HG03045 (cell line): ENCODE measurements around the gene PIK3R6.

Experiments used
- ATAC-seq: cut with Tn5 transposase; IDR thresholded peaks from one replicate; pipeline ENCODE4 v1.9.1; 2021; ENCODE audit warnings: mild to moderate bottlenecking, moderate library complexity; ENCODE audit not compliant: unreplicated experiment

The PIK3R6 gene

GRCh38 chr17:8875957-8876356, 8.5 kb upstream of the PIK3R6 start:
- ATAC-seq = no peak

GRCh38 chr17:8875436-8875835, 8.0 kb upstream of the PIK3R6 start:
- no peak for ATAC-seq

GRCh38 chr17:8873801-8874715, 6.6 kb upstream of the PIK3R6 start:
- no peak for ATAC-seq

- ATAC-seq = no peak
Observed at GRCh38 chr17:8872705-8873435, 5.4 kb upstream of the PIK3R6 start.

GRCh38 chr17:8872036-8872704, 4.7 kb upstream of the PIK3R6 start:
- no peak for ATAC-seq

- no peak for ATAC-seq
Observed at GRCh38 chr17:8871081-8871581, 3.7 kb upstream of the PIK3R6 start.

GRCh38 chr17:8870406-8871040, 3.0 kb upstream of the PIK3R6 start:
- no peak for ATAC-seq

- no peak for ATAC-seq
Observed at GRCh38 chr17:8869114-8869815, 1.8 kb upstream of the PIK3R6 start.

GRCh38 chr17:8868529-8868951, 1.1 kb upstream of the PIK3R6 start:
- peak; percentile 49 for ATAC-seq

GRCh38 chr17:8868092-8868491, 618 bp upstream of the PIK3R6 start:
- no peak for ATAC-seq

- no peak for ATAC-seq
Observed at GRCh38 chr17:8865811-8866210, 1.7 kb downstream of the PIK3R6 start.

- ATAC-seq = no peak
Observed at GRCh38 chr17:8865385-8865784, 2.1 kb downstream of the PIK3R6 start.

GRCh38 chr17:8862213-8863056, 5.0 kb downstream of the PIK3R6 start:
- no peak for ATAC-seq

GRCh38 chr17:8861495-8862181, 5.8 kb downstream of the PIK3R6 start:
- ATAC-seq = no peak

- no peak for ATAC-seq
Observed at GRCh38 chr17:8859804-8860430, 7.6 kb downstream of the PIK3R6 start.

- no peak for ATAC-seq
Observed at GRCh38 chr17:8859027-8859803, 8.3 kb downstream of the PIK3R6 start.

GRCh38 chr17:8857919-8858318, 9.6 kb downstream of the PIK3R6 start:
- ATAC-seq = peak; percentile 35
